HG03439 (cell line): ENCODE results near the gene CNOT10.
"Not testable (repeated sequence)": the region's sequence is repeated elsewhere in the genome, so short reads cannot be mapped to it uniquely, and the experiment has no call there.

Experiments used
- ATAC-seq: cut with Tn5 transposase; IDR thresholded peaks from one replicate; pipeline ENCODE4 v1.9.1; 2021; ENCODE audit warnings: mild to moderate bottlenecking, moderate library complexity; ENCODE audit not compliant: unreplicated experiment

CNOT10 gene

DNA sequence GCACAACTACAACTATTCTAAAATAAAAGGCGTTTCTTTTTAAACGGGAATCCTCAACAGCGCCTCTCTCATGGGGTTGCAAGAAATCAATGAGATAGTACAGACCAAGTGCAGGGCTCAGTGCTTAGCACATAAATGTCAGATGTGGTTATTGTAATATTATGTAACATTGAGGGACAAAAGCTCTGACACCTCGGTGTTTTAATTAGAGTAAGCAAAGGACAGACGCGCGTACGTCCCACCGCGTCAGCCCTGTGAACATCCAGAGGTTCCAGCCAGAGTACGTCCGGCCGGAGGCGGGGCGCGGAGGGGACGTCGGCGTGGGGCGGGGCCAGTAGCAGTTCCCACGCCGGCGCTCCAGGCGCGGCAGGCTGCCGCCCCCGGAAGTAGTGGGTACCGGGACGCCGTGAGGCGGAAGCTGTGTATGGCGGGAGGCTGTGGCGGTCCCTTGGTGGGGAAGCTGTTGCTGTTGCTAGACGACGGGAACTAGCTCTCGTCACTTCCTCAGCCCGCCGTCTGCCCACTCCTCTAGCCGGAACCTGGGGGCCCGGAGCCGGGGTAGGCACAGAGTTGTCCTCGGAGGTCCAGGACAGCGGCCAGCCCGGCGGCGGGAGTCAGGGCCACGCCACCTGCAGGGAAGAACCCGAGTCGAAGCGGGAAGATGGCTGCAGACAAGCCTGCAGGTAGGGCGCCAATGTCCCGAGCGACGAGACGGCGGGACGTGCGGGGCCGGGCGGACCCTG, at the start of gene CNOT10:
TSS of gene CNOT10 (plus strand) at position 389 of the 743 bp plus-strand sequence. CDS start at position 662, 273 bp downstream.
- ATAC-seq: peak; percentile 99

DNA sequence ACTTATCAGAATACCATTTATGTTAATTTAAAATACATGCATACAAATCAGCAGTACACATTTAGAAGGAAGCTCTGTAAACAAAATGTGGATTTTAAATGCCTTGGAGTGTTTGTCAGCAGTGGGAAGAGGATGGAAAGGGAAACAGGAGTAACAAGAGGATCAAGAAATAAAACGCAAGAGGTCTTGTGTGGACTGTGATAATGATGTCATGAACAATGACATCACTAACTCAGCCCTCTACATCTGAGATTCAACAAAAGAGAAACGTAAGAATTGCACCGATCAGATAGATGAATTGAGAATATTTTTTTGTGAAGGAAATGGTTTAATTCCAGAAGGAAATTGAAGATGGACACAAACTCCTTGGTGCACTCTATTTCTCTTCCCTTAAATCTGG, 44.0 kb upstream of the CNOT10 start:
- no peak for ATAC-seq

GRCh38 chr3:32641356-32641755, 43.6 kb upstream of the CNOT10 start:
- no peak for ATAC-seq

DNA sequence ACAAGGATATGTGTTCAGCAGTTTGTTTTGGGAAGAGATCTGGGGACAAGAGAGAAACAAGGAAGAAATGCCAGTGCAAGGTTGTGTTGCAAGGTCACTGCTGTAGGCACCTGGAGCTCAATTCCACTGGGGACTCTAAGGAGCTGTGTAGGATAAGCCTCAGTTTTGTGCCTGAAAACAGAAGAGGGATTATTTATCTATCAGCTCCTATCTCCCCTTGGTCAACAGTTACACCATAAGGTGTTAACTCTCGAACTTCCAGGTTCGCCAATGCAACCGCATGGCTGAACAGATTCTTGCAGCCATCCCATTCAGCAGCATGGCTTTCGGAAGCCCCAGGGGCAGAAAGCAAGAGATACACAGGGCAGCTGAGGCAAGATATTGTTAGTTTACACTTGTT, 41.6 kb upstream of the CNOT10 start:
- no peak for ATAC-seq

DNA sequence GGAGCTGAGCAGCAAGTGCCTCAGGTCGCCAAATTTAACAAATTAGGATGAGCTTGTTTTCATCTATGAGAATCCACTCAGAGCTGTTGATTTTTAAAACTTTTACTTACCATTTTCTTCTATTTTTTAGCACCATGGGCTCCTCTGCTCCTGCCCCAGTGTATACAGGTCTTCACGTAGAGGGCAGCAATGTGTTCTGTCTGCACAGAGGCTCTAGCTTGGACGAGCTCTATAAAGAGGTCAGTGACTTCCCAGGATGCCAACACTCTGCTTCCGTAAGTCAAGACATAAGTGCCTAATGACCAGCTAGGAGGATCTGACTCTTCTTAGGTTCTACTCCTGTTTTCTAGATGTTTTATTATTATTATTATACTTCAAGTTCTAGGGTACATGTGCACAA, 41.2 kb upstream of the CNOT10 start:
- no peak for ATAC-seq

- ATAC-seq: no peak
Observed at GRCh38 chr3:32644380-32644779, 40.6 kb upstream of the CNOT10 start.

DNA sequence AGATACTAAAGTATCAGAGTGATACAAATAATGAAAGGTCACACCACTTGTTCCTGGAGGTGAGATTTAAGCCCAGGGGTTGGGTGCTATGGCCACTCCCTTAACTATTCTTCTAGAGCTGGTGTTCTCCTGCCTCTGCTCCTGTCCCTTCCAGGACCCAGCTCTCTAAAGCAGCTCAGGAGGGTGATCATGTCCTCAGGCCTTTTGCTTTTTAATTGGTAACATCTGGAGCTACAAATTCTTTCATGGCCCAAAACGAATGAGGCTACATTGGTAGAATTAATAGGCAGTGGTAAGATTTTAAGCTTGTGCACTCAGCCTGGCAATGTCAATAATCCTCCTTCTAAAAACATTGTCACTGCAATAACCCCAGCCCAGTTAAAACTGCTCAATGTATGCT, 38.2 kb upstream of the CNOT10 start:
- ATAC-seq: no peak

DNA sequence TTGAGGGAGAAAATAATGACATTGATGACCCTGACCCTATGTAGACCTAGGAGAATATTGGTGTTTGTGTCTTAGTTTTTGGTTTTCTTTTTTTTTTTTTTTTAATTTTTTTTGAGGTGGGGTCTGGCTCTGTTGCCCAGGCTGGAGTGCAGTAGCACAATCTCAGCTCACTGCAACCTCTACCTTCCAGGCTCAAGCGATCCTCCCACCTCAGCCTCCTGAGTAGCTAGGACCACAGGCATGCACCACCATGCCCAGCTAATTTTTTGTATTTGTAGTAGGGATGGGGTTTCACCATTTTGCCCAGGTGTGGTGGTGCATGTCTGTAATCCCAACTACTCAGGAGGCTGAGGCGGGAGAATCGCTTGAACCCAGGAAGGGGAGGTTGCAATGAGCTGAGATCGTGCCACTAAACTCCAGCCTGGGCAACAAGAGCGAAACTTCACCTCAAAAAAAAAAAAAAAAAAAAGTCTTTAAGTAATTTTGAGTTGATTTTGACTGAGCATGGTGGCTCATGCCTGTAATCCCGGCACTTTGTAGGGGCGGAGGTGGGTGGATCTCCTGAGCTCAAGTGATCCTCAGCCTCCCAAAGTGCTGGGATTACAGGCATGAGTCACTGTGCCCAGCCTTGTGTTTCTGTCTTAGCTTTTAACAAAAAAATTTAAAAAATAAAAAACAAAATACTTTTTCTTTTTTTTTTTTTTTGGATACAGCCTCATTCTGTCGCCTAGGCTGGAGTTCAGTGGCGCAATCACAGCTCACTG, 32.5 kb upstream of the CNOT10 start:
- ATAC-seq: not testable (repeated sequence)

- no peak for ATAC-seq
Observed at GRCh38 chr3:32655167-32655566, 29.8 kb upstream of the CNOT10 start.

DNA sequence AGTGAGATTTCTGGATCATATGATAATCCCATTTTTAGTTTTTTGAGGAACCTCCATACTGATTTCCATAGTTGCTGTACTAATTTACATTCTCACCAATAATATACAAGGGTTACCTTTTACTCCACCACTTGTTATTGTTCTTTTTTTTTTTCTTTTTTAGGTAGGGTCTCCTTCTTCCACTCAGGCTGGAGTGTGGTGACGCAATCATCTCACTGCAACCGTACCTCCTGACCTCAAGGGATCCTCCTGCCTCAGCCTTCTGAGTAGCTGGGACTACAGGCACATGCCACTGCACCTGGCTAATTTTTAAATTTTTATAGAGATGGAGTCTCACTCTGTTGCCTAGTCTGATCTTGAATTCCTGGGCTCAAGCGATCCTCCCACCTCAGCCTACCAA, 24.4 kb upstream of the CNOT10 start:
- ATAC-seq: no peak

DNA sequence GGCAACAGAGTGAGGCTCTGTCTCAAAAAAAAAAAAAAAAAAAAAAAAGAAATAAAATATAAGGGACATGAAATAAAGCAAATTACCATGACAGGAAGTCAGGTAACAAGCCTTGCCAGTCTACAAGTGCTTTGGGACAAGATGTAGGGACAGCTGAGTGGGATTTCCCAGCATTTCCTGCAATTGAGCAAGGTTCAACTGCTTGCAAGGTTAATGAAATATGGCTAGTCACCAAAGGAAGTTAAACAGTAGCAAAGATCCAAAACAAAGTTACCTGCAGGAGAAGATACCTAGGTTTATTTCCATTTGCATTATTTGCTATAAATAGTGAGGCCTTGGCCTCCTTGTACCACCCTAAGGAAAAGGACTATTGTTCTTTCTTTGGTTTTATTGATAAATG, 22.3 kb upstream of the CNOT10 start:
- ATAC-seq: no peak

- ATAC-seq: not testable (repeated sequence)
Observed at GRCh38 chr3:32664630-32665075, 20.3 kb upstream of the CNOT10 start.

- ATAC-seq: no peak
Observed at GRCh38 chr3:32667072-32667582, 17.9 kb upstream of the CNOT10 start.

DNA sequence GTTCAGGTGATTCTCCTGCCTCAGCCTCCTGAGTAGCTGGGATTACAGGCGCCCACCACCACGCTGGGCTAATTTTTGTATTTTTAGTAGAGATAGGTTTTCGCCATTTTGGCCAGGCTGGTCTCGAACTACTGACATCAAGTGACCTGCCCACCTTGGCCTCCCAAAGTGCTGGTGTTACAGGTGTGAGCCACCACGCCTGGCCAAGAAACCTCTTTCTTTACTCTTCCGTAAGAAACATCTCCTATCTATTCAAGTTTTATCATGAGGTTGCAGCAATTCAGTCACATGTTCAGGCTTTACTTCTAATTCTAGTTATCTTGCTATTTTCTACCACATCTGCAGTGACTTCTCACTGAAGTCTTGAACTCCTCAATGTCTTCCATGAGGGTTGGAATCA, 15.8 kb upstream of the CNOT10 start:
- not testable (repeated sequence) for ATAC-seq

DNA sequence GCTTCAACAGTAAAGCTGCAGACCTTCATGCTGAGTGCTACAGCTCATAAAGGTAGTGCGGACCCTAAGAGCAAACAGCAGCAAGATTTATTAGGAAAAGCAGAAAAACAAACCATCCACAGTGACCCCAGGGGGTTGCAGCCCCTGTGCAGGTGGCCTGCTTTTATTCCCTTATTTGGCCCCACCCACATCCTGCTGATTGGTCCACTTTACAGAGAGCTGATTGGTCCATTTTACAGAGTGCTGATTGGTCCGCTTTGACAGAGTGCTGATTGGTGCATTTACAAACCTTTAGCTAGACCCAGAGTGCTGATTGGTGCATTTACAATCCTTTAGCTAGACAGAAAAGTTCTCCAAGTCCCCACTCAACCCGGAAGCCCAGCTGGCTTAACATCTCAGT, 11.3 kb upstream of the CNOT10 start:
- not testable (repeated sequence) for ATAC-seq

GRCh38 chr3:32675164-32675563, 9.8 kb upstream of the CNOT10 start:
- no peak for ATAC-seq

DNA sequence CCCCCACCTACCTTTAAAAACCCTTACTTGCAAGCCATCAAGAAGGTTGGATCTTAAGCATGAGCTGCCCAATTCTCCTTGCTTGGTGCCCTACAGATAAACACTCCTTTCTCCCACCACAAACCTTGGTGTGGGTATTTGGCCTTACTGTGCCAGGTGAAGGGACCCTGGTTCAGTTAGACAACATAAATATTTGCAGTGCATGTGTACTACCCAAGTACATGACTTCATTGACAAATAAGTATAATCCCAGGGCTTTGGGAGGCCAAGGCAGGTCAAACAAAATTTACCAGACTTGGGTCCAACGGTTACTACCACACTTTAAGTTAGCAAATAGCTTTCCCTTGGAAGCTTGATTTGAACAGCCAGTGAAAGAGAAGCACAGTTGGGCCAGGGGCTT, 9.3 kb upstream of the CNOT10 start:
- no peak for ATAC-seq

GRCh38 chr3:32681811-32682210, 3.2 kb upstream of the CNOT10 start:
- ATAC-seq: no peak

- ATAC-seq: no peak
Observed at GRCh38 chr3:32684029-32684799, 774 bp upstream of the CNOT10 start.

DNA sequence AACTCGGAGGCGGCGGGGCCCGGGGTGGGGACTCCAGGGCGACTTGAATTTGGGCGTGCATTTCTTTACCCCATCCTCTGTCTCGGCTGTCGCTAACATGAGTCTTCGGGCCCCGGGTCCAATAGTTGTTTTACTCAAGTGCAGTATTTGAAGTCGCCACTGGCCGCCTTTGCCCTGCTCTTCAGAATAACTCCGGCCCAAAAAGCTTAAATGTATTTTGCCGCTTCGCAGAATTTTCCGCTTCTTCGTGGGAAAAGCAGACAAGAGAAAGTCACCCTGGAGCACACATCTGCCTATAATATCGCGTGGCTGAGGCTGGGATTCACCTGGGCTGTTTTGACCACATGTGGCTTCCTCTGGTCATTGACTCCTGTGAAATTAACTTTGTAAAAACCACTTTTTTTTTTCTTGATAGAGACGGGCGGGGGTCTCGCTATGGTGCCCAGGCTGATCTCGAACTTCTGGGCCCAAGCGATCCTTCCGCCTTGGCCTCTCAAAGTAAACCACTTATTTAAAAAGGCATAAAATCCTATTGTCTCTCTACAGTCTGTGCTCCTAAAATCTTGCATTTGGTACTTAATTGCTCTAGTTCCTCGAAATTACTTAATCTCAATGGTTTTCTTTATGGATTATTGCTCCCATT, 676 bp downstream of the CNOT10 start:
- peak; percentile 4 for ATAC-seq

- no peak for ATAC-seq
Observed at GRCh38 chr3:32686713-32687112, 1.7 kb downstream of the CNOT10 start.
